ENCODE data around the gene EARS2.

DNA sequence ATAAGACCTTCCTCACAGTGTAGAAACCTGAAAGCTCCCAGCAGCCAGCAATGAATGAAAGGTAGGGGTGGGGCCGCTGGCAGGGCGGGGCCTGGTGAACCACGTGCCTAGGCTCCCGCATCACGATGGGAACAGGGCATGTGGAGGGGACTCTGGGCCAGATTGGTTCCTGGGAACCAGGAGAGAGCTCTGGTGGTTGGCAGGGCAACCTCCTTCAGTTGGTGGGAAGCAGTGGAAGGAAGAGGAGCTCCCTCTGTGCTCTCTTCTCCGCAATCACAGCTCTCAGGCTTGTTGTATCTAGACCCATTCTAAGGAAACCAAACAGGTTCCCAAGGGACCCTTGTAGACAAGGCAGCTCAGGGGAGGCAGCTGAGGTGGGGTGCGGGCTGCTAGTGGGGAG lies 57.3 kb downstream of the EARS2 start:
- TF ChIP-seq POLR2A (IDR thresholded peaks at IDR 0.05; ENCODE audit: low read length) (no peak), GATA1 (IDR thresholded peaks at IDR 0.05; ENCODE audit: low read depth, low read length) (no peak)

Data from erythroblast (primary cell).